ENCODE measurements around the gene SHC2. TPM values are rescaled to one million over a fixed set of nuclear protein-coding genes. Genes with fewer than 3 reads are reported as not detected.

SHC2 gene
- total RNA-seq, 1 experiment from 2014 or later = 16.6 TPM

DNA sequence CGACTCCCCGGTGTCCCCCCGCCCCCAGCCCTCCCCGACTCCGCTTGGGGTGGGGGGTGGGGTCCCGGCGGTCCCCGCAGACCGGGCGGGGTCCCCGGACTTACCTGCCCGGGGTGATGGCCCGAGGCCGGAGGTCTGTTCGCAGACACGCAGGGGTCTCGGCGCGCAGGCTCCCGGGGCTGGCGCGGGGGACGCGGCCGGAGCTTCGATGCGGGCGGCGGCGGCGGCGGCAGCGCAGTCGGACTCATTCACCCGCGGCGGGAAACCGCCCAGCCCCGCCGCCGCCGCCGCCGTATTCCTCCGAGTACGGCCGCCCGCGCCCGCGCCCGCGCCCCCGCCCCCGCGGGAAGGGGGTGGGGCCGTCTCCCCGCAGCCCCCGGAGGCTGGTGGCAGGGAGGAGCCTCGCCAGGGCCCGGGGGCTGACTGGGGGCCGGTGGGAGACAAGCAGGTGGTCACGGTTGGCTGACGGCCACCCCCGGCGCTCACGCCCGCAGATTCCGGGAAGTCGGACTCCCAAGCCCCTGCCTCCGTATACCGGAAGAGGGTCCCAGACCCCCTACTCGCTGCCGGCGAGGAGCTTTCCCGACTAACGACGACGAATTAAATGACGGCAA lies 51.8 kb downstream of the SHC2 start, which contains the start of gene C2CD4C:
Gene C2CD4C, minus strand, starts transcription at position 246 of the 614 bp plus-strand sequence. CDS start 786 bp downstream, outside the sequence.
- no peaks in the 10 kb centered on the region; the same call in 1 of the 2 replicates for H3K27me3 ChIP-seq (ENCODE audit: insufficient read depth, low read length)
- H3K79me1 ChIP-seq (ENCODE audit: insufficient read depth, low read depth, low read length, poor library complexity, severe bottlenecking) = no peaks in the 10 kb centered on the region
- no peaks in the 10 kb centered on the region for H3K9me3 ChIP-seq (ENCODE audit: control insufficient read depth, low read depth, low read length)
- Mint-ChIP-seq H3K27me3 (ENCODE audit: low read depth) (peaks cover 20% of the 10 kb centered on the region), H3K4me3 (peak within 1 kb of the TSS; percentile 75 to 89), H3K4me1 (peaks cover 9 to 18% of the 10 kb centered on the region in 2 experiments), H3K9me3 (no peaks in the 10 kb centered on the region), H3K36me3 (ENCODE audit: insufficient read depth in 1 of 3, low read depth in 3 of 3) (0 out of 7 replicates have a peak, but pooled peaks cover 0 to 2% (median 0%) of the 10 kb centered on the region in 3 experiments), H3K27ac (peak within 1 kb of the TSS in 1 of 3 experiments; percentile 46; a peak in 1 of 7 replicates)
- H3K23me2 ChIP-seq (ENCODE audit: insufficient read length, low read depth, low read length, poor library complexity, severe bottlenecking) = peaks cover 5% of the 10 kb centered on the region
- H2AK5ac ChIP-seq (ENCODE audit: insufficient read length, low read length) = no peak within 1 kb of the TSS
- TF ChIP-seq, protein P1, sequence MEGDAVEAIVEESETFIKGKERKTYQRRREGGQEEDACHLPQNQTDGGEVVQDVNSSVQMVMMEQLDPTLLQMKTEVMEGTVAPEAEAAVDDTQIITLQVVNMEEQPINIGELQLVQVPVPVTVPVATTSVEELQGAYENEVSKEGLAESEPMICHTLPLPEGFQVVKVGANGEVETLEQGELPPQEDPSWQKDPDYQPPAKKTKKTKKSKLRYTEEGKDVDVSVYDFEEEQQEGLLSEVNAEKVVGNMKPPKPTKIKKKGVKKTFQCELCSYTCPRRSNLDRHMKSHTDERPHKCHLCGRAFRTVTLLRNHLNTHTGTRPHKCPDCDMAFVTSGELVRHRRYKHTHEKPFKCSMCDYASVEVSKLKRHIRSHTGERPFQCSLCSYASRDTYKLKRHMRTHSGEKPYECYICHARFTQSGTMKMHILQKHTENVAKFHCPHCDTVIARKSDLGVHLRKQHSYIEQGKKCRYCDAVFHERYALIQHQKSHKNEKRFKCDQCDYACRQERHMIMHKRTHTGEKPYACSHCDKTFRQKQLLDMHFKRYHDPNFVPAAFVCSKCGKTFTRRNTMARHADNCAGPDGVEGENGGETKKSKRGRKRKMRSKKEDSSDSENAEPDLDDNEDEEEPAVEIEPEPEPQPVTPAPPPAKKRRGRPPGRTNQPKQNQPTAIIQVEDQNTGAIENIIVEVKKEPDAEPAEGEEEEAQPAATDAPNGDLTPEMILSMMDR (conservative IDR thresholded peaks at IDR 0.05) = no peak
- H2BK15ac ChIP-seq (ENCODE audit: low read depth, low read length) = no peak within 1 kb of the TSS
- H4K91ac ChIP-seq (ENCODE audit: insufficient read length, low read depth, low read length) = no peak within 1 kb of the TSS
- H3T11ph ChIP-seq (ENCODE audit: low read length) = no peak within 1 kb of the TSS
- H3K9ac ChIP-seq (ENCODE audit: extremely low read depth, insufficient read length, low read length) = no peak within 1 kb of the TSS
- no peaks in the 10 kb centered on the region for H3K79me2 ChIP-seq (ENCODE audit: insufficient read depth, low read length)
- H2BK5ac ChIP-seq (ENCODE audit: insufficient read length, low read length) = no peak within 1 kb of the TSS
- H3K4me1 ChIP-seq (ENCODE audit: insufficient read depth, low read length) = no peaks in the 10 kb centered on the region; the same call in 1 of the 2 replicates
- H3K14ac ChIP-seq (ENCODE audit: insufficient read depth, low read length) = no peak within 1 kb of the TSS
- H4K8ac ChIP-seq (replicated peaks; ENCODE audit: insufficient read length, low read depth, low read length) = no peak within 1 kb of the TSS
- H3K23ac ChIP-seq (ENCODE audit: insufficient read length, low read depth, low read length) = no peak within 1 kb of the TSS
- H2AFZ ChIP-seq (ENCODE audit: low read length) = no peak within 1 kb of the TSS
- DNase-seq = peak; percentile 41
- no peak within 1 kb of the TSS for H4K5ac ChIP-seq (ENCODE audit: insufficient read length, low read depth, low read length)
- H4K20me1 ChIP-seq (ENCODE audit: control insufficient read depth, insufficient read depth, insufficient read length) = no peaks in the 10 kb centered on the region
- peak within 1 kb of the TSS; percentile 48 for H3K4me2 ChIP-seq (ENCODE audit: insufficient read depth, insufficient read length, low read length)
- no peak within 1 kb of the TSS for H3K56ac ChIP-seq (ENCODE audit: insufficient read length, low read depth, low read length)
- H2BK20ac ChIP-seq (ENCODE audit: low read depth, low read length, poor library complexity, severe bottlenecking) = no peak within 1 kb of the TSS
- H3K27ac ChIP-seq (ENCODE audit: insufficient read length, low read depth, low read length) = no peak within 1 kb of the TSS
- no peak within 1 kb of the TSS for H3K18ac ChIP-seq (ENCODE audit: insufficient read length, low read depth, low read length)
- no peak within 1 kb of the TSS for H3K4ac ChIP-seq (ENCODE audit: low read depth, low read length)
- WGBS (ENCODE audit: extremely low coverage, insufficient read length, low lambda C conversion rate) = no CpG with 5 or more reads among the region's 80 CpGs
- no peak within 1 kb of the TSS for H2BK12ac ChIP-seq (ENCODE audit: insufficient read length, low read depth, low read length)
- H2BK120ac ChIP-seq (ENCODE audit: low read depth, low read length, poor library complexity, severe bottlenecking) = no peak within 1 kb of the TSS
